Choroid plexus epithelial cell (primary cell): ENCODE data around the gene PDCD4.

Experiments
- DNase-seq: peaks from one replicate; pipeline ENCODE4 v3.0.0-alpha.2; 2010; ENCODE audit warnings: low read depth
- H3K4me3 ChIP-seq: 2 replicates; pipeline ENCODE4 v1.5.1; 2011; ENCODE audit warnings: low read depth, mild to moderate bottlenecking, control low read depth, low read length, moderate library complexity
- CTCF ChIP-seq: conservative IDR thresholded peaks from 2 replicates; pipeline ENCODE4 v1.5.1; 2011; ENCODE audit warnings: low read depth, mild to moderate bottlenecking, control low read depth, inconsistent platforms, low read length, moderate library complexity

The PDCD4 gene

GRCh38 chr10:110872145-110872983, 636 bp downstream of the PDCD4 start:
- H3K4me3 ChIP-seq, result peak overlapping the region; percentile 80
- DNase-seq, result peak; percentile 94
- peak; percentile 56 for TF ChIP-seq CTCF

- DNase-seq, result no peak
- TF ChIP-seq CTCF, result no peak
- peak overlapping the region; percentile 80 for H3K4me3 ChIP-seq
Measured at GRCh38 chr10:110872984-110873923, 1.5 kb downstream of the PDCD4 start.

- peak overlapping the region; percentile 80 for H3K4me3 ChIP-seq
- no peak for DNase-seq
- no peak for TF ChIP-seq CTCF
Measured at GRCh38 chr10:110873951-110874350, 2.2 kb downstream of the PDCD4 start.

GRCh38 chr10:110876000-110876399, 4.3 kb downstream of the PDCD4 start:
- TF ChIP-seq CTCF, result no peak
- no peak for DNase-seq
- no peak overlapping the region for H3K4me3 ChIP-seq

GRCh38 chr10:110876788-110877187, 5.1 kb downstream of the PDCD4 start:
- TF ChIP-seq CTCF, result no peak
- no peak overlapping the region for H3K4me3 ChIP-seq
- DNase-seq, result no peak

GRCh38 chr10:110880012-110880411, 8.3 kb downstream of the PDCD4 start:
- no peak for DNase-seq
- no peak for TF ChIP-seq CTCF

More at GRCh38 chr10:110880012-110880411, 8.3 kb downstream of the PDCD4 start:
- H3K4me3 ChIP-seq, result no peak overlapping the region
